Stimulated activated naive CD8-positive, alpha-beta T cell treated with anti-CD3 and anti-CD28 coated beads, Interleukin-15, amount 100 ng/mL, for 72 hours (primary cell): ENCODE data around the gene CCDC83.
"Not testable (repeated sequence)": the region's sequence is repeated elsewhere in the genome, so short reads cannot be mapped to it uniquely, and the experiment has no call there.

Source experiments
- ATAC-seq: fragments of 150-1000 bp; cut with Tn5 transposase; 2 replicates; pipeline ENCODE4 v1.10.0; 2021; ENCODE audit warnings: mild to moderate bottlenecking, moderate library complexity
- DNase-seq, 2 donors: peaks; one replicate each; pipeline ENCODE4 v3.0.0; 2021 to 2022
- H3K27ac Mint-ChIP-seq, 2 donors: one replicate each; pipeline ENCODE4 v1.8.0; 2022; ENCODE audit warnings: mild to moderate bottlenecking in 2 of 2, mixed read lengths in 2 of 2, moderate library complexity in 2 of 2
- H3K27me3 Mint-ChIP-seq: one replicate; pipeline ENCODE4 v1.8.0; 2022; ENCODE audit warnings: mixed read lengths
- H3K4me1 Mint-ChIP-seq: one replicate; pipeline ENCODE4 v1.8.0; 2022; ENCODE audit warnings: mild to moderate bottlenecking, mixed read lengths
- H3K4me3 Mint-ChIP-seq, 2 donors: one replicate each; pipeline ENCODE4 v1.8.0; 2022; ENCODE audit warnings: mild to moderate bottlenecking in 2 of 2, mixed read lengths in 2 of 2, moderate library complexity in 1 of 2
- H3K9me3 Mint-ChIP-seq, 2 donors: one replicate each; pipeline ENCODE4 v1.8.0; 2022; ENCODE audit warnings: mixed read lengths in 2 of 2

CCDC83 gene

DNA sequence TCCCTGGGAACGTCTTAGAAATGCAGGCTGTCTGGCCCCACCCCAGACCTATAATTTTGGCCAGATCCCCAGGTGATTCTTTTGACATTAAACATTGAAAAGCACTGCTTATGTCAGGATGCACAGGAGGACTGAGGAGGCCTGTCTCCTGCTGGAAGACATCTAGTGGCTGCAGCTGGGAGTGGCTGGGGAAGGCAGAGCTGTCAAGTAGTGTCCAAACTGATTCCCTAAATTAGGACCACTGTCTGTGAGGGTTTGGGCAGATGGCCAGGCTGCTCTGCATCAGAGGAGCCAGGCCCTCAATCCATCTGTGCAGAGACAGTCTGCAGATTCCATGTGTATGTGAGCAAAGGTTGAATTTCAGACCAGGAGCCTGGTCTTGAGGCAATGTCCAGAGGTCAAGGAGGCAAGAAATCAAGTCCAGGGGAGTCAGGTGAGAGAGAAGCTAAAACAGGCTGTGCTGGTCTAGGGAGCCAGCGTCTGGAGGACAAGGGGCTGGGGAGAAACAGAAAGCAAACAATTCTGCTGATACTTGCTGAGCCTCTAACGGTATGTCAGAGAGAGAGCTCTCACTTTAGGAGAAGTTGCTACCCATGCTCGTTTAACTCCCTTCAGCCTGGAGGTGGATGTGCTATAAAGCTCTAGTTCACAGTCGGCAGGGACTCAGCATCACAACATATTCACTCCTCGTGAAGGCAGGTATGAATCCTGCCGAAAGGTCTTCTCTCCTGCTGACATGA, 28.9 kb upstream of the CCDC83 start:
- H3K27me3 Mint-ChIP-seq: no peaks in the 10 kb centered on the region
- DNase-seq (no peak), ATAC-seq (peak; percentile 19)
- no peak overlapping the region for H3K4me3 Mint-ChIP-seq
- no peaks in the 10 kb centered on the region for H3K9me3 Mint-ChIP-seq
- peak overlapping the region in 1 of 2 donors; percentile 59 for H3K27ac Mint-ChIP-seq
- peaks cover 56% of the 10 kb centered on the region for H3K4me1 Mint-ChIP-seq

DNA sequence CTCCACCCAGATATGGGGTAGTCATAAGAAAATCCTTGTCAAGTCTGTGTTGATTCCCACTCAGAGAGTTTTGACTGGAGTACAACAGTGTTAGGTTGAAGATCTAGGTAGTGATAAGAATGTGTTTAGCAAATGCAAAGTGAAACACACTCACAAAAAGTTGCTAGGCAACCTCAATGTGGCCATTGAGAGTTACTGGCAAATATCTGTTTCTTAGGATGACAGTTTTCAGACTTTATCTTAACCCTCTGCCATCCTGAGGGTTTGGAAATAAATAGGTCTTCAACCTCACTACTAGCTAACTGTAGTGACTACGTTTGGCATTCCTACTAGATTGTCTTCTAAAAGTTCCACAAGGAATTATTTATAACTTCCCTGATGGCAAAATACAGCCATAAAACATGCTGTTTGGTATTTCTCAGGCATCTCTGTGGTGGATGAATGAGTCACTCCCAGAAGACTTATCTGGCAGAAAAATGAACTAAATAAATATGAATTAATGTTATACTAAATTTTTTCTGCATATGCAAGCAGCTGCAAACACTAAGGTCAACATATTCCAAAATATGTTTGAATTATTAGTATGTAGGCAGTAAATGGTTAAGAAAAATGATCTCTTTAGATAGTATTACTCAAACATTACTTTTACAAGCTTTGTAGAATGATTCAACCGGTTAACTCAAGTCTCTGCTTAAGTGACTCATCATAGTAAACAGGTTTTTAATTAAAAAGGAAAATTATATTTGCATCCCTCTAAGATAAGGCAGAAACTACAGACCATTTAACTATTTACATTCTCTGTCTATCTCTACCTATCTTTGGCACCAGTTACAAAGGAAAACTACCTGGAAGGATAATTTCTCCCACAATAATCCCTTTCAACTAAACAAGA, 27.2 kb upstream of the CCDC83 start:
- H3K9me3 Mint-ChIP-seq: no peaks in the 10 kb centered on the region
- ATAC-seq (peak; percentile 54), DNase-seq (no peak)
- peak overlapping the region in 1 of 2 donors; percentile 36 for H3K4me3 Mint-ChIP-seq
- H3K27me3 Mint-ChIP-seq: no peaks in the 10 kb centered on the region
- H3K4me1 Mint-ChIP-seq: peaks cover 43% of the 10 kb centered on the region
- peak overlapping the region; percentile 55 to 88 for H3K27ac Mint-ChIP-seq

DNA sequence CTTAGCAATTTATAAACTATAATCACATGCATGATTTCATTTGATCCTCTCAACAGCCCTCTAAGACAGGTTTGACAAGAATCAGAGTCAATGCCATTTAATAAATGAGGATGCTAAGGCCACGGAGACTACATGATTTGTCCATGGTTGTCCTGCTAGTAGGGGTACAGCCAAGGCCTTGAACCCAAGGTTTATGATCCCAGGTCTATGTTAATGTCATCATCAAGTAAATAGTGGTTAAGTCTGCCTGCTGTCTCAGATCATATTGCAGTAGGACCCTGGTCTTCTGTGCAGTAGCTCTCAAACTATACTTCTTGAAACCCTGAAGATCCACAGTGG, 26.6 kb upstream of the CCDC83 start:
- Mint-ChIP-seq H3K4me3 (no peak overlapping the region), H3K27me3 (no peaks in the 10 kb centered on the region), H3K9me3 (no peaks in the 10 kb centered on the region), H3K27ac (no peak overlapping the region), H3K4me1 (peaks cover 38% of the 10 kb centered on the region)
- ATAC-seq: no peak
- no peak for DNase-seq

DNA sequence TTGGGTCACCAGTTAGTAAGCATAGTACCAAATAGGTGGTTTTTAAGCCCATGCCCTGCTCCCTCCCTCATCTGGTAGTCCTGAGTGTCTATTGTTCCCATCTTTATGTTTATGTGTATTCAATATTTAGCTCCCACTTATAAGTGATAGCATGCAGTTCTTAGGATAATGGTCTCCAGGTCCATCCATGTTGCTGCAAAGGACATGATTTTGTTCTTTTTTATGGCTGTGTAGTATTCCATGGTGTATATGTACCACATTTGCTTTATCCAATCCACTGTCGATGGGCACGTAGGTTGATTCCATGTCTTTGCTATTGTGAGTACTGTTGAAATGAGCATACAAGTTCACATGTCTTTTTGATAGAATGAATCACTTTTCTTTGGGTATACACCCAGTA, 26.0 kb upstream of the CCDC83 start:
- no peak overlapping the region for H3K27ac Mint-ChIP-seq
- H3K4me3 Mint-ChIP-seq: no peak overlapping the region
- DNase-seq (no peak), ATAC-seq (no peak)
- H3K4me1 Mint-ChIP-seq: peaks cover 32% of the 10 kb centered on the region
- H3K9me3 Mint-ChIP-seq: no peaks in the 10 kb centered on the region
- H3K27me3 Mint-ChIP-seq: no peaks in the 10 kb centered on the region

DNA sequence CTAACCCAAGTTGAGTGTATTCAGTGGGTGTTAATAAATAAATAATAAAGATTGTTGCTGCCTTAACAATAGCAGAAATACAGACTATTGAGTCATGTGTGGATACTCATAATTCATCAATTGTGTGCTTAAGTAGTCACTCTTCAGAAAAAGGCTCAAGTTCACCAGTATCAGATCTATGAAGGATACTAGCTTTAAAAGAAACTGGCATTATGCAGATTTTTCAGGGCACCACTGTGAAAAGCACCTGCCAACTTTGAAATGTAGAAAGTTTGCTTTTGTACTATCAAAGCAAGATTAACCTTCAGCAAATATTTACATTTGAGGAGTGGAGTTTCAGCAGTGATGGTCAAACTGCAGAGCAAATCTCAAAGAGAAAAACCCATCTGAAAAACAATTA, 24.1 kb upstream of the CCDC83 start:
- H3K27ac Mint-ChIP-seq: no peak overlapping the region
- DNase-seq (no peak), ATAC-seq (no peak)
- H3K9me3 Mint-ChIP-seq: peaks cover 7% of the 10 kb centered on the region in 2 donors
- H3K4me3 Mint-ChIP-seq: no peak overlapping the region
- H3K27me3 Mint-ChIP-seq: no peaks in the 10 kb centered on the region
- H3K4me1 Mint-ChIP-seq: peaks cover 16% of the 10 kb centered on the region

DNA sequence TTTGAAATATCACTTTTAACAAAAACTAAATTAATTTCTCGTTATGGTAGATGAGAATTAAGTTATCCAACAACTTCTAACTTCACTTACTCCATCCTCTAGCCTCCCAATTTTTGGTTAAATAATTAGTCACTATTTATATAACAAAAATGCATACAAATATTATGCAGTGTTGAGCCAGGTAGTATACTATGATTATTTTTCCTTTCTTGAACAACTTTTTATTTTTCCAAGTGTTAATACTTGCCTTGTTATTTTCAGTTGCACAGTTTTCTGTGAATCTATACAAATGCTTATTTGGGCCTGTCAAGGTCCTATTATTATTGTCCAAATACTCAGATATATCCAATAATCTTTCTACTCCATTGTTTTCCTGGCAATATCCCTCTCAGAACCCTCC, 19.9 kb upstream of the CCDC83 start:
- no peaks in the 10 kb centered on the region for H3K4me1 Mint-ChIP-seq
- H3K27ac Mint-ChIP-seq: no peak overlapping the region
- no peaks in the 10 kb centered on the region for H3K27me3 Mint-ChIP-seq
- DNase-seq (no peak), ATAC-seq (no peak)
- no peak overlapping the region for H3K4me3 Mint-ChIP-seq
- H3K9me3 Mint-ChIP-seq: peaks cover 9 to 11% of the 10 kb centered on the region in 2 donors

DNA sequence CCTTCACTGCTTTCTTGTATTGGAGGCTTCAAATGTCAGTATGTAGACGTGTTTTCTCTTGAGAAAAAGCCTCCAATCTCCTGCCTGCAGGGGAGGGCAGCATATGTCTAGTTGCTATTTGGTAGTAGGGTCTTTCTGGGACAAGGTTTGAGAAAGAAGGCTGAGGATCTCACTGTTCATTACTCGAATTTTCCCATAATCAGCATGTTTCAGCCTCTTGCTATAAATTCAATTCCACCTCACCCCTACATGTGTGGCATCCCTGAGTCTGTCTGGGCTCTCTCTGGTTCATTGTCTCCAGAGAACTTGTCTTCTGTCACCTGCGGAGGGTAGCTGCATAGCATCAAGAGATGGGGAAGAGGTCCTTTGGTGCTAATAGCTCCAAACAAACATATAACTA, 19.5 kb upstream of the CCDC83 start:
- H3K27me3 Mint-ChIP-seq: no peaks in the 10 kb centered on the region

DNA sequence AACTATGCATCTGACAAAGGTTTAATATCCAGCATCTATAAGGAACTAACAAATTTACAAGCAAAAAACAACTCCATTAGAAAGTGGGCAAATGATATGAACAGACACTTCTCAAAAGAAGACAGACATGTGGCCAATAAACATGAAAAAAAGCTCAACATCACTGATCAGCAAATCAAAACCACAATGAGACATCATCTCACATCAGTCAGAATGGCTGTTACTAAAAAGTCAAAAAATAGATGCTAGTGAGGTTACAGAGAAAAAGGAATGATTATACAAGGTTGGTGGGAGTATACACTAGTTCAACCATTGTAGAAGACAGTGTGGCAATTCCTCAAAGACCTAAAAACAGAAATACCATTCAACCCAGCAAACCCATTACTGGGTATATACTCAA, 14.3 kb upstream of the CCDC83 start:
- not testable (repeated sequence) for H3K9me3 Mint-ChIP-seq, H3K27ac Mint-ChIP-seq, H3K27me3 Mint-ChIP-seq, H3K4me3 Mint-ChIP-seq, DNase-seq, ATAC-seq
- H3K4me1 Mint-ChIP-seq: peaks cover 11% of the 10 kb centered on the region

More for the DNA sequence above, 19.5 kb upstream of the CCDC83 start:
- Mint-ChIP-seq H3K27ac (no peak overlapping the region), H3K4me1 (no peaks in the 10 kb centered on the region), H3K4me3 (no peak overlapping the region), H3K9me3 (peaks cover 9 to 11% of the 10 kb centered on the region in 2 donors)
- no peak for DNase-seq
- no peak for ATAC-seq

DNA sequence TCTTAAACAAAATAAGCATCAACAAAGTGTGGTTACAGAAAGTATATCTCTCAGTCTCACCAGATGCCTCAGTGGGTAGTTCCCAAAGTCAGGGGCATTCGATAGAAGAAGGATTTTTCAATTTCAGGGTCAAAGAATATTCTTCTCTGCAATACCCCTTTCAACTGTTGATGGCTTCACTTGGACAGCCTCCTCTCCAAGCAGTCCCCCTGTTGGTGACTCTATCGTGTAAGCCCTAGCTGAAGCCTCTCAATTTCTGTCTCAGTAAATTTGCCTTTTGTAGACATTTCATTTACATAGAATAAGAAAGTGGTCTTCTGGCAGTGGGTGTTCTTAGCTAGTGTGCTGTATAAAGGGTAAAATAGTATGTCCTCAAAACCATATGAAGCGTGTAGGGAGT, 11.3 kb upstream of the CCDC83 start:
- no peak overlapping the region for H3K4me3 Mint-ChIP-seq

DNA sequence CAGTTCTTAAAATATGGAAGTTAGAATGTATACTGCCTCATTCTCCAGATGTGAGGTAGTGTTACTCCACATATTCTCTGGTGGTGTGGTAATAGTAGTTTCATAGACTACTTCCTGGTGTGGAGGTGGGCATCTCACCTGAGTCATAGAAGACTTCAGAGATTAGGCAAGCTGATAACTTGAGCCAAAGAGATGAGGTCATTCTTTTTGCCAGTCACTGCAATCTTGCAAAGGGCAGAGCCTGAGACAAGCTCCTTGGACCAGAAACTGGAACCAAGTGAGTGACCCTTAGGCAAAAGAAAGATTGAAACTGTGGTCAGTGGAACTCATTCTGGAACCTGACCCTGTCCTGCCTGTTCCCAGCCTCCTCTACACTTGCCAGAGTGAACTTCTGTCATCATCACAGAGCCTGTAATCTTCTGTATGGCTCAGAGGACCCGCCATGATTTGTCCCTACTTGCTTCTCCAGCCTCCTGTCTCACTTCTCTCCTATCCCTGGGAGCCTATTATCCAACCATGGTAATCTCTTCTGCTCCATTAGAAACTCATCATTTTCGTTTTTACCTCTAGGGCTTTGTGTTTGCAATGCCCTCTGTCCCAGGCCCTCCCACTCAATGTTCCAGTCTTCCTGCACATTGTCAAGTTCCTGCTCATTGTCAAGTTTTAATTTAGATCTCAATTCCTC, 10.6 kb upstream of the CCDC83 start:
- ATAC-seq (peak; percentile 95), DNase-seq (peak in 1 of 2 donors; percentile 23)

More for the DNA sequence above, 11.3 kb upstream of the CCDC83 start:
- H3K27me3 Mint-ChIP-seq: no peaks in the 10 kb centered on the region
- H3K27ac Mint-ChIP-seq: no peak overlapping the region
- H3K4me1 Mint-ChIP-seq: peaks cover 11% of the 10 kb centered on the region
- ATAC-seq (no peak), DNase-seq (no peak)
- H3K9me3 Mint-ChIP-seq: no peaks in the 10 kb centered on the region

DNA sequence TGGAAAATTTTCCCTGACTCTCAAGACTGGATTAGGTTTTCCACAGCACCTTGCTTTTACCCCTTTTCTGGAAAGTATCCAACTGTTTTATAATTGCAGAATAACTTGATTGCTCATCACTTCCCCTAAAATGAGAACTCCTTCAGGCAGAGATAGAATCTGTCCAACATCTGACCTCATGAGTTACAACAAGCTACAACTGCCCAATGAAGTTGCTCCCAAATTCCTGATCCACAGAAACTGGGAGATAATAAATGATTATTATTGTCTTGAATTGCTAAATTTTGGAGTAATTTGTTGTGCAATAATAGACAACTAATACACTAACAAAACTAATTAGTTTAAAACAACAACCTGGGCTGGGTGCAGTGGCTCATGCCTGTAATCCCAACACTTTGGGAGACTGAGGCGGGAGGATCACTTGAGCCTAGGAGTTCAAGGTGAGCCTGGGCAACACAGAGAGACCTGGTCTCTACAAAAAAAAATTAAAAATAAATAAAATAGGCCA, 10.0 kb upstream of the CCDC83 start:
- peaks cover 0 to 2% of the 10 kb centered on the region in 2 donors for H3K9me3 Mint-ChIP-seq
- DNase-seq (no peak), ATAC-seq (no peak)
- peaks cover 11% of the 10 kb centered on the region for H3K4me1 Mint-ChIP-seq
- H3K4me3 Mint-ChIP-seq: no peak overlapping the region
- no peak overlapping the region for H3K27ac Mint-ChIP-seq
- no peaks in the 10 kb centered on the region for H3K27me3 Mint-ChIP-seq

More for the DNA sequence above, 10.6 kb upstream of the CCDC83 start:
- H3K27me3 Mint-ChIP-seq: no peaks in the 10 kb centered on the region
- no peak overlapping the region for H3K4me3 Mint-ChIP-seq
- no peak overlapping the region for H3K27ac Mint-ChIP-seq
- H3K4me1 Mint-ChIP-seq: peaks cover 11% of the 10 kb centered on the region
- no peaks in the 10 kb centered on the region for H3K9me3 Mint-ChIP-seq

DNA sequence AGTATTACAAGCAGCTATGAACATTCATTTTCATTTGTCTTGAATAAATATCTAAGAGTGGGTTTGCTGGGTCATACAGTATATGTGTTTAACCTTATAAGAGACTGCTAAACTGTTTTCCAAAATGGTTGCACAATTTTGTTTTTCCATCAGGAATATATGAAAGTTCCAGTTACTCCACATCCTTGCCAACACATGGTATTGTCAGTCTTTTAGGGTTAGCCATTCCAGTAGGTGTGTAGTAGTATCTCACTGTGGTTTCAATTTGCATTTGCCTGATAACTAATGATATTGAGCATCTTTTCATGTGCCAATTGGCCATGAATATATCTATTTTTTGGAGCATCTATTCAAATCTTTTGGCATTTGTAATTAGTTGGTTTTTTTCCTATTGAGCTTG, 7.7 kb upstream of the CCDC83 start:
- no peak overlapping the region for H3K4me3 Mint-ChIP-seq
- no peak for ATAC-seq
- H3K27me3 Mint-ChIP-seq: no peaks in the 10 kb centered on the region
- H3K27ac Mint-ChIP-seq: no peak overlapping the region
- peaks cover 11% of the 10 kb centered on the region for H3K4me1 Mint-ChIP-seq
- peaks cover 0 to 4% of the 10 kb centered on the region in 2 donors for H3K9me3 Mint-ChIP-seq
- no peak for DNase-seq

DNA sequence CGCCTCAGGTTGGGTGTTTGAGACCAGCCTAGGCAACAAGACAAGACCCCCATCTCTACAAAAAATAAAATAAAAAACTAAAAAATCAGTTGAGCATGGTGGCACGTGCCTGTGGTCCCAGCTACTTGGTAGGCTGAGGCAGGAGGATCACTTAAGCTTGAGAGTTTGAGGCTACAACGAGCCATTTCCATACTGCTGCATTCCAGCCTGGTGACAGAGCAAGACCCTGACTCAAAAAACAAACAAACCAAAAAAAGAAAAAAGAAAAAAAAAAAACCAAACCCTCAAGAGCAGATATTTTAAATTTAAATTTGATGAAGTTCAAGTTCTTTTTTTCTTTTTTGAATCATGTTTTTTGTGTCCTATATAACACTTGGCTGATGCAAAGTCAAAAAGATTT, 7.2 kb upstream of the CCDC83 start:
- DNase-seq (no peak), ATAC-seq (no peak)
- peaks cover 11% of the 10 kb centered on the region for H3K4me1 Mint-ChIP-seq

DNA sequence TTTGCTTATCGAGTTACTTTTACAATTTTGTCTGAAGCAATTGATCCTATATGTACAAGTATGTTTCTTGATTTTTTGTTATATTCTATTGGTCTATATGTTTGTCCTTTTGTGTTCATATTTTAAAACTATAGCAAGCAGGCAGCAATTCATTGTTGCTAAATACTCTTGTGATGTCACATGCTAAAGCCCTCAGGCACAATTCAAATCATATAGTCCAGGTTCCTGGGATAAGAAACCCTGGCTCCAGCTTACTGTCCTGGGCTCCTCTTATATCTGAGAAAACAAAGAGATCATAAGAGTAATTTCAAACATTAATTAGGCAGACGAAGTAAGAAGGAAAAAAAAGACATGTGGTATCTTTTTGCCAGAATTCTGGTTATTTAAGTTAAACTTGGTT, 6.6 kb upstream of the CCDC83 start:
- DNase-seq (no peak), ATAC-seq (no peak)
- no peaks in the 10 kb centered on the region for H3K27me3 Mint-ChIP-seq
- no peak overlapping the region for H3K4me3 Mint-ChIP-seq
- peaks cover 11% of the 10 kb centered on the region for H3K4me1 Mint-ChIP-seq
- H3K27ac Mint-ChIP-seq: no peak overlapping the region
- H3K9me3 Mint-ChIP-seq: peaks cover 0 to 4% of the 10 kb centered on the region in 2 donors

More for the DNA sequence above, 7.2 kb upstream of the CCDC83 start:
- peaks cover 0 to 4% of the 10 kb centered on the region in 2 donors for H3K9me3 Mint-ChIP-seq
- no peak overlapping the region for H3K27ac Mint-ChIP-seq
- no peak overlapping the region for H3K4me3 Mint-ChIP-seq
- no peaks in the 10 kb centered on the region for H3K27me3 Mint-ChIP-seq

DNA sequence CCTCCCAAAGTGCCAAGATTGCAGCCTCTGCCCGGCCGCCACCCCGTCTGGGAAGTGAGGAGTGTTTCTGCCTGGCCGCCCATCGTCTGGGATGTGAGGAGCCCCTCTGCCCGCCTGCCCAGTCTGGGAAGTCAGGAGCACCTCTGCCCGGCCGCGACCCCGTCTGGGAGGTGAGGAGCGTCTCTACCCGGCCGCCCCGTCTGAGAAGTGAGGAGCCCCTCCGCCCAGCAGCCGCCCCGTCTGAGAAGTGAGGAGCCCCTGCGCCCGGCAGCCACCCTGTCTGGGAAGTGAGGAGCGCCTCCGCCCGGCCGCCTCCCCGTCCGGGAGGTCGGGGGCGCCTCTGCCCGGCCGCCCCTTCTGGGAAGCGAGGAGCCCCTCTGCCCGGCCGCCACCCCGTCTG, 2.4 kb upstream of the CCDC83 start:
- H3K4me1 Mint-ChIP-seq: peaks cover 11% of the 10 kb centered on the region
- not testable (repeated sequence) for H3K4me3 Mint-ChIP-seq

More for the DNA sequence above, 2.4 kb upstream of the CCDC83 start:
- DNase-seq, H3K27me3 Mint-ChIP-seq, H3K9me3 Mint-ChIP-seq, ATAC-seq, H3K27ac Mint-ChIP-seq: not testable (repeated sequence)
